HCT116 (cell line): ENCODE measurements around the gene SDC3. TPM values are rescaled to one million over a fixed set of nuclear protein-coding genes. Genes with fewer than 3 reads are reported as not detected.

Source experiments
- ATAC-seq: fragments of 200-7000 bp; cut with Tn5 transposase; 2 replicates; pipeline ENCODE4 v1.9.1; 2020; ENCODE audit warnings: mild to moderate bottlenecking, moderate library complexity
- BruUV-seq: library from RNA; stranded (reverse); fragments of 400-500 nt; replicated peaks from 2 replicates; lab custom pipeline; 2021; lab: Mats Ljungman, UMichigan
- CTCF ChIA-PET: fragments of 300-600 bp; sonication (Branson Sonifier 250); formaldehyde crosslinking; loops from one replicate; lab custom pipeline; 2021; ENCODE audit warnings: antibody characterized with exemption; lab: Charles Lee
- POLR2A ChIA-PET: fragments of 300-600, 350-600 bp; sonication (Branson Sonifier 250); formaldehyde crosslinking; loops from one replicate; lab custom pipeline; 2021; ENCODE audit warnings: antibody characterized with exemption; lab: Charles Lee
- RAD21 ChIA-PET, 2 experiments: fragments of 300-600 bp; sonication (Branson Sonifier 250); formaldehyde crosslinking; loops; one replicate each; lab custom pipeline; 2023; ENCODE audit warnings: low total read pairs in 2 of 2; ENCODE audit not compliant: uncharacterized antibody in 2 of 2, unreplicated experiment in 2 of 2, low non-redundant PET in 1 of 2; lab: Charles Lee
- DNase-seq: peaks from one replicate; pipeline ENCODE4 v3.0.0-alpha.2; 2010; ENCODE audit warnings: low read depth, low spot score
- H2AFZ ChIP-seq: fragments of 200-600 bp; shearing (Covaris generic), sonication (generic); 2 replicates; pipeline ENCODE4 v1.6.1; 2017; ENCODE audit warnings: low read depth, mixed run types, mixed read lengths, antibody characterized with exemption, low read length; ENCODE audit not compliant: poor library complexity, severe bottlenecking
- H3K27ac ChIP-seq: 2 replicates; pipeline ENCODE4 v1.5.1; 2012; ENCODE audit warnings: low read depth, low read length
- H3K27me3 ChIP-seq: fragments of 200-600 bp; sonication (generic); 2 replicates; pipeline ENCODE4 v1.6.1; 2016; ENCODE audit warnings: mixed run types, low read length, mixed read lengths; ENCODE audit not compliant: insufficient read depth
- H3K36me3 ChIP-seq, 2 experiments: fragments of 200-500 bp in 1 of 2; fragments of 200-600 bp in 1 of 2; sonication (Bioruptor generic) in 1 of 2; sonication (generic) in 1 of 2; 2 replicates each; pipeline versions ENCODE4 v1.5.1 to v1.6.1; 2014 to 2016; ENCODE audit warnings: low read length in 2 of 2, inconsistent platforms in 1 of 2, mixed read lengths in 1 of 2, mixed run types in 1 of 2; ENCODE audit not compliant: insufficient read depth in 2 of 2, control insufficient read depth in 1 of 2
- H3K4me1 ChIP-seq, 2 experiments: fragments of 200-600 bp in 1 of 2; sonication (generic) in 1 of 2; 2 replicates each; pipeline versions ENCODE4 v1.5.1 to v1.6.1; 2012 to 2017; ENCODE audit warnings: low read length in 2 of 2, inconsistent platforms in 1 of 2, mild to moderate bottlenecking in 1 of 2, mixed read lengths in 1 of 2, mixed run types in 1 of 2, moderate library complexity in 1 of 2; ENCODE audit not compliant: insufficient read depth in 2 of 2, control insufficient read depth in 1 of 2
- H3K4me2 ChIP-seq: fragments of 200-600 bp; sonication (generic); 2 replicates; pipeline ENCODE4 v1.6.1; 2017; ENCODE audit warnings: mixed run types, low read length, mixed read lengths
- H3K4me3 ChIP-seq, 2 experiments: fragments of 200-600 bp in 1 of 2; sonication (generic) in 1 of 2; replicated peaks in 1 of 2; 2 replicates each; pipeline ENCODE4 v1.5.1; 2011 to 2016; ENCODE audit warnings: low read length in 2 of 2, control low read depth in 1 of 2, low read depth in 1 of 2, mild to moderate bottlenecking in 1 of 2, mixed read lengths in 1 of 2, mixed run types in 1 of 2
- H3K79me2 ChIP-seq: fragments of 200-600 bp; sonication (generic); 2 replicates; pipeline ENCODE4 v1.6.1; 2017; ENCODE audit warnings: mild to moderate bottlenecking, mixed run types, low read length, moderate library complexity, mixed read lengths; ENCODE audit not compliant: insufficient read depth
- H3K9ac ChIP-seq: fragments of 200-600 bp; sonication (generic); 2 replicates; pipeline ENCODE4 v1.6.1; 2016; ENCODE audit warnings: low read length, mixed read lengths
- H3K9me2 ChIP-seq: fragments of 200-600 bp; sonication (generic), shearing (Covaris generic); 2 replicates; pipeline ENCODE4 v1.6.1; 2017; ENCODE audit warnings: mixed run types, mild to moderate bottlenecking, moderate library complexity; ENCODE audit not compliant: insufficient read depth
- H3K9me3 ChIP-seq, 2 experiments: fragments of 200-500 bp in 1 of 2; fragments of 200-600 bp in 1 of 2; sonication (Bioruptor generic) in 1 of 2; sonication (generic) in 1 of 2; 2 replicates each; pipeline ENCODE4 v1.6.1; 2014 to 2017; ENCODE audit warnings: low read length in 2 of 2, mixed read lengths in 2 of 2, inconsistent platforms in 1 of 2, low read depth in 1 of 2, mild to moderate bottlenecking in 1 of 2, mixed run types in 1 of 2, moderate library complexity in 1 of 2; ENCODE audit not compliant: control insufficient read depth in 1 of 2, insufficient read depth in 1 of 2
- H4K20me1 ChIP-seq: fragments of 200-600 bp; sonication (generic), shearing (Covaris generic); 2 replicates; pipeline ENCODE4 v1.6.1; 2017; ENCODE audit warnings: mixed run types, mild to moderate bottlenecking, moderate library complexity; ENCODE audit not compliant: insufficient read depth
- ATF3 ChIP-seq: IDR thresholded peaks from 2 replicates; pipeline ENCODE4 v1.6.1; 2012
- CEBPB ChIP-seq: IDR thresholded peaks from 2 replicates; pipeline ENCODE4 v1.6.1; 2012; ENCODE audit warnings: low read depth
- CTCF ChIP-seq, 3 experiments: fragments of 200-600 bp in 1 of 3; sonication (generic) in 1 of 3; IDR thresholded peaks in 2 of 3; conservative IDR thresholded peaks in 1 of 3; 2 replicates each; pipeline ENCODE4 v1.5.1; 2012 to 2017; ENCODE audit warnings: low read depth in 2 of 3, low read length in 2 of 3, antibody characterized with exemption in 1 of 3, borderline replicate concordance in 1 of 3, control low read depth in 1 of 3, mild to moderate bottlenecking in 1 of 3, mixed read lengths in 1 of 3, mixed run types in 1 of 3, moderate library complexity in 1 of 3; ENCODE audit not compliant: insufficient read depth in 1 of 3
- EZH2phosphoT487 ChIP-seq: fragments of 200-600 bp; IDR thresholded peaks from 2 replicates; pipeline ENCODE4 v1.6.1; 2018; ENCODE audit warnings: antibody characterized with exemption, borderline replicate concordance
- FOSL1 ChIP-seq: IDR thresholded peaks from 2 replicates; pipeline ENCODE4 v1.6.1; 2012; ENCODE audit warnings: low read depth
- POLR2AphosphoS5 ChIP-seq: IDR thresholded peaks from 2 replicates; pipeline ENCODE4 v1.6.1; 2011; ENCODE audit warnings: mild to moderate bottlenecking, low read depth, low read length, moderate library complexity
- RAD21 ChIP-seq: IDR thresholded peaks from 2 replicates; pipeline ENCODE4 v1.6.1; 2012; ENCODE audit warnings: low read depth, mild to moderate bottlenecking
- REST ChIP-seq: IDR thresholded peaks from 2 replicates; pipeline ENCODE4 v1.6.1; 2012; ENCODE audit warnings: low read depth
- intact Hi-C: fragments of 100-400 bp; cut with micrococcal nuclease; formaldehyde crosslinking; loops from 2 replicates; pipeline ENCODE4 v1.10.0; 2022
- total RNA-seq: library from RNA; stranded (reverse); gene quantifications from one replicate; pipeline ENCODE4 v1.2.1, GENCODE V29; 2021; ENCODE audit not compliant: unreplicated experiment

SDC3 gene
- total RNA-seq, 1 experiment from 2014 or later = 40.1 TPM

GRCh38 chr1:30953685-30954084, 45.1 kb upstream of the SDC3 start (continued):
- TF ChIP-seq CTCF (IDR thresholded peaks at IDR 0.05 in 2 of 3, conservative IDR thresholded peaks at IDR 0.05 in 1 of 3; ENCODE audit: borderline replicate concordance in 1 of 3, insufficient read depth in 1 of 3, low read depth in 2 of 3, low read length in 2 of 3) (no peak), RAD21 (no peak)

- Histone ChIP-seq H3K36me3 (peaks cover 52 to 57% of the 10 kb centered on the region in 2 experiments; a peak in 3 of 4 replicates), H3K4me3 (no peak overlapping the region), H2AFZ (no peak overlapping the region), H3K4me1 (no peaks in the 10 kb centered on the region), H3K9me3 (no peaks in the 10 kb centered on the region), H3K9ac (no peak overlapping the region), H4K20me1 (peaks cover 9% of the 10 kb centered on the region; the same call in 1 of the 2 replicates), H3K9me2 (no peaks in the 10 kb centered on the region), H3K27me3 (no peaks in the 10 kb centered on the region), H3K79me2 (peaks cover 84% of the 10 kb centered on the region), H3K4me2 (no peak overlapping the region), H3K27ac (no peak overlapping the region)
- no TSS peak for BruUV-seq
- POLR2A ChIA-PET = no interaction called here
- DNase-seq (no peak), ATAC-seq (no peak)
- CTCF ChIA-PET = no interaction called here
- intact Hi-C loops = no loop called here
- RAD21 ChIA-PET = no interaction called here
- TF ChIP-seq FOSL1 = no peak
- no peak for TF ChIP-seq EZH2phosphoT487
- TF ChIP-seq CEBPB = no peak
- TF ChIP-seq REST = no peak
- no peak for TF ChIP-seq POLR2AphosphoS5
- TF ChIP-seq ATF3 = no peak
These were observed 43.5 kb upstream of the SDC3 start for GRCh38 chr1:30952098-30952497.
